ENCODE results near the gene SLC10A2.

The SLC10A2 gene

GRCh38 chr13:103078158-103078557 is 11.9 kb upstream of the SLC10A2 start:
- no peak overlapping the region for H3K4me3 ChIP-seq (ENCODE audit: low read depth, low read length)
- no peak for TF ChIP-seq CTCF (conservative IDR thresholded peaks at IDR 0.05; ENCODE audit: low read depth, low read length)
- no peak for DNase-seq (ENCODE audit: low read depth)

- H3K4me3 ChIP-seq (ENCODE audit: low read depth, low read length) = no peak overlapping the region
- TF ChIP-seq CTCF (conservative IDR thresholded peaks at IDR 0.05; ENCODE audit: low read depth, low read length) = no peak
- DNase-seq (ENCODE audit: low read depth) = no peak
Observed at GRCh38 chr13:103068836-103069235, 2.6 kb upstream of the SLC10A2 start.

GRCh38 chr13:103067751-103068555 is 1.7 kb upstream of the SLC10A2 start:
- H3K4me3 ChIP-seq (ENCODE audit: low read depth, low read length) = no peak overlapping the region
- no peak for DNase-seq (ENCODE audit: low read depth)
- no peak for TF ChIP-seq CTCF (conservative IDR thresholded peaks at IDR 0.05; ENCODE audit: low read depth, low read length)

- no peak for DNase-seq (ENCODE audit: low read depth)
- H3K4me3 ChIP-seq (ENCODE audit: low read depth, low read length) = no peak overlapping the region
- TF ChIP-seq CTCF (conservative IDR thresholded peaks at IDR 0.05; ENCODE audit: low read depth, low read length) = no peak
Observed at GRCh38 chr13:103066781-103067345, 646 bp upstream of the SLC10A2 start.

GRCh38 chr13:103063376-103063775 is 2.8 kb downstream of the SLC10A2 start:
- TF ChIP-seq CTCF (conservative IDR thresholded peaks at IDR 0.05; ENCODE audit: low read depth, low read length) = no peak
- no peak for DNase-seq (ENCODE audit: low read depth)
- no peak overlapping the region for H3K4me3 ChIP-seq (ENCODE audit: low read depth, low read length)

- no peak for DNase-seq (ENCODE audit: low read depth)
- no peak overlapping the region for H3K4me3 ChIP-seq (ENCODE audit: low read depth, low read length)
- no peak for TF ChIP-seq CTCF (conservative IDR thresholded peaks at IDR 0.05; ENCODE audit: low read depth, low read length)
Observed at GRCh38 chr13:103062079-103062478, 4.1 kb downstream of the SLC10A2 start.

- H3K4me3 ChIP-seq (ENCODE audit: low read depth, low read length) = no peak overlapping the region
- no peak for DNase-seq (ENCODE audit: low read depth)
- TF ChIP-seq CTCF (conservative IDR thresholded peaks at IDR 0.05; ENCODE audit: low read depth, low read length) = no peak
Observed at GRCh38 chr13:103056008-103056407, 10.2 kb downstream of the SLC10A2 start.

All from choroid plexus epithelial cell (primary cell).